HCT116 (cell line): ENCODE results near the gene CTRL. TPM values are rescaled to one million over a fixed set of nuclear protein-coding genes. Genes with fewer than 3 reads are reported as not detected.

Source experiments
- ATAC-seq: fragments of 200-7000 bp; cut with Tn5 transposase; 2 replicates; pipeline ENCODE4 v1.9.1; 2020; ENCODE audit warnings: mild to moderate bottlenecking, moderate library complexity
- BruUV-seq: library from RNA; stranded (reverse); fragments of 400-500 nt; replicated peaks from 2 replicates; lab custom pipeline; 2021; lab: Mats Ljungman, UMichigan
- CTCF ChIA-PET: fragments of 300-600 bp; sonication (Branson Sonifier 250); formaldehyde crosslinking; loops from one replicate; lab custom pipeline; 2021; ENCODE audit warnings: antibody characterized with exemption; lab: Charles Lee
- POLR2A ChIA-PET: fragments of 300-600, 350-600 bp; sonication (Branson Sonifier 250); formaldehyde crosslinking; loops from one replicate; lab custom pipeline; 2021; ENCODE audit warnings: antibody characterized with exemption; lab: Charles Lee
- RAD21 ChIA-PET, 2 experiments: fragments of 300-600 bp; sonication (Branson Sonifier 250); formaldehyde crosslinking; loops; one replicate each; lab custom pipeline; 2023; ENCODE audit warnings: low total read pairs in 2 of 2; ENCODE audit not compliant: uncharacterized antibody in 2 of 2, unreplicated experiment in 2 of 2, low non-redundant PET in 1 of 2; lab: Charles Lee
- DNase-seq: peaks from one replicate; pipeline ENCODE4 v3.0.0-alpha.2; 2010; ENCODE audit warnings: low read depth, low spot score
- H2AFZ ChIP-seq: fragments of 200-600 bp; shearing (Covaris generic), sonication (generic); 2 replicates; pipeline ENCODE4 v1.6.1; 2017; ENCODE audit warnings: low read depth, mixed run types, mixed read lengths, antibody characterized with exemption, low read length; ENCODE audit not compliant: poor library complexity, severe bottlenecking
- H3K27ac ChIP-seq: 2 replicates; pipeline ENCODE4 v1.5.1; 2012; ENCODE audit warnings: low read depth, low read length
- H3K27me3 ChIP-seq: fragments of 200-600 bp; sonication (generic); 2 replicates; pipeline ENCODE4 v1.6.1; 2016; ENCODE audit warnings: mixed run types, low read length, mixed read lengths; ENCODE audit not compliant: insufficient read depth
- H3K36me3 ChIP-seq, 2 experiments: fragments of 200-500 bp in 1 of 2; fragments of 200-600 bp in 1 of 2; sonication (Bioruptor generic) in 1 of 2; sonication (generic) in 1 of 2; 2 replicates each; pipeline versions ENCODE4 v1.5.1 to v1.6.1; 2014 to 2016; ENCODE audit warnings: low read length in 2 of 2, inconsistent platforms in 1 of 2, mixed read lengths in 1 of 2, mixed run types in 1 of 2; ENCODE audit not compliant: insufficient read depth in 2 of 2, control insufficient read depth in 1 of 2
- H3K4me1 ChIP-seq, 2 experiments: fragments of 200-600 bp in 1 of 2; sonication (generic) in 1 of 2; 2 replicates each; pipeline versions ENCODE4 v1.5.1 to v1.6.1; 2012 to 2017; ENCODE audit warnings: low read length in 2 of 2, inconsistent platforms in 1 of 2, mild to moderate bottlenecking in 1 of 2, mixed read lengths in 1 of 2, mixed run types in 1 of 2, moderate library complexity in 1 of 2; ENCODE audit not compliant: insufficient read depth in 2 of 2, control insufficient read depth in 1 of 2
- H3K4me2 ChIP-seq: fragments of 200-600 bp; sonication (generic); 2 replicates; pipeline ENCODE4 v1.6.1; 2017; ENCODE audit warnings: mixed run types, low read length, mixed read lengths
- H3K4me3 ChIP-seq, 2 experiments: fragments of 200-600 bp in 1 of 2; sonication (generic) in 1 of 2; replicated peaks in 1 of 2; 2 replicates each; pipeline ENCODE4 v1.5.1; 2011 to 2016; ENCODE audit warnings: low read length in 2 of 2, control low read depth in 1 of 2, low read depth in 1 of 2, mild to moderate bottlenecking in 1 of 2, mixed read lengths in 1 of 2, mixed run types in 1 of 2
- H3K79me2 ChIP-seq: fragments of 200-600 bp; sonication (generic); 2 replicates; pipeline ENCODE4 v1.6.1; 2017; ENCODE audit warnings: mild to moderate bottlenecking, mixed run types, low read length, moderate library complexity, mixed read lengths; ENCODE audit not compliant: insufficient read depth
- H3K9ac ChIP-seq: fragments of 200-600 bp; sonication (generic); 2 replicates; pipeline ENCODE4 v1.6.1; 2016; ENCODE audit warnings: low read length, mixed read lengths
- H3K9me2 ChIP-seq: fragments of 200-600 bp; sonication (generic), shearing (Covaris generic); 2 replicates; pipeline ENCODE4 v1.6.1; 2017; ENCODE audit warnings: mixed run types, mild to moderate bottlenecking, moderate library complexity; ENCODE audit not compliant: insufficient read depth
- H3K9me3 ChIP-seq, 2 experiments: fragments of 200-500 bp in 1 of 2; fragments of 200-600 bp in 1 of 2; sonication (Bioruptor generic) in 1 of 2; sonication (generic) in 1 of 2; 2 replicates each; pipeline ENCODE4 v1.6.1; 2014 to 2017; ENCODE audit warnings: low read length in 2 of 2, mixed read lengths in 2 of 2, inconsistent platforms in 1 of 2, low read depth in 1 of 2, mild to moderate bottlenecking in 1 of 2, mixed run types in 1 of 2, moderate library complexity in 1 of 2; ENCODE audit not compliant: control insufficient read depth in 1 of 2, insufficient read depth in 1 of 2
- H4K20me1 ChIP-seq: fragments of 200-600 bp; sonication (generic), shearing (Covaris generic); 2 replicates; pipeline ENCODE4 v1.6.1; 2017; ENCODE audit warnings: mixed run types, mild to moderate bottlenecking, moderate library complexity; ENCODE audit not compliant: insufficient read depth
- ATF3 ChIP-seq: IDR thresholded peaks from 2 replicates; pipeline ENCODE4 v1.6.1; 2012
- CBX3 ChIP-seq: IDR thresholded peaks from 2 replicates; pipeline ENCODE4 v1.6.1; 2012; ENCODE audit warnings: low read depth
- CTCF ChIP-seq, 3 experiments: fragments of 200-600 bp in 1 of 3; sonication (generic) in 1 of 3; IDR thresholded peaks in 2 of 3; conservative IDR thresholded peaks in 1 of 3; 2 replicates each; pipeline ENCODE4 v1.5.1; 2012 to 2017; ENCODE audit warnings: low read depth in 2 of 3, low read length in 2 of 3, antibody characterized with exemption in 1 of 3, borderline replicate concordance in 1 of 3, control low read depth in 1 of 3, mild to moderate bottlenecking in 1 of 3, mixed read lengths in 1 of 3, mixed run types in 1 of 3, moderate library complexity in 1 of 3; ENCODE audit not compliant: insufficient read depth in 1 of 3
- EGR1 ChIP-seq: IDR thresholded peaks from 2 replicates; pipeline ENCODE4 v1.6.1; 2012; ENCODE audit warnings: low read depth
- ELF1 ChIP-seq: IDR thresholded peaks from 2 replicates; pipeline ENCODE4 v1.6.1; 2012; ENCODE audit warnings: low read depth, borderline replicate concordance
- EZH2 ChIP-seq: fragments of 200-600 bp; sonication (generic); IDR thresholded peaks from 2 replicates; pipeline ENCODE4 v1.6.1; 2017; ENCODE audit warnings: antibody characterized with exemption, mixed run types
- EZH2phosphoT487 ChIP-seq: fragments of 200-600 bp; IDR thresholded peaks from 2 replicates; pipeline ENCODE4 v1.6.1; 2018; ENCODE audit warnings: antibody characterized with exemption, borderline replicate concordance
- FOSL1 ChIP-seq: IDR thresholded peaks from 2 replicates; pipeline ENCODE4 v1.6.1; 2012; ENCODE audit warnings: low read depth
- JUND ChIP-seq: IDR thresholded peaks from 2 replicates; pipeline ENCODE4 v1.6.1; 2012
- MAX ChIP-seq: IDR thresholded peaks from 2 replicates; pipeline ENCODE4 v1.6.1; 2012
- POLR2AphosphoS5 ChIP-seq: IDR thresholded peaks from 2 replicates; pipeline ENCODE4 v1.6.1; 2011; ENCODE audit warnings: mild to moderate bottlenecking, low read depth, low read length, moderate library complexity
- RAD21 ChIP-seq: IDR thresholded peaks from 2 replicates; pipeline ENCODE4 v1.6.1; 2012; ENCODE audit warnings: low read depth, mild to moderate bottlenecking
- REST ChIP-seq: IDR thresholded peaks from 2 replicates; pipeline ENCODE4 v1.6.1; 2012; ENCODE audit warnings: low read depth
- SIN3A ChIP-seq: IDR thresholded peaks from 2 replicates; pipeline ENCODE4 v1.6.1; 2012; ENCODE audit warnings: low read depth
- SP1 ChIP-seq: IDR thresholded peaks from 2 replicates; pipeline ENCODE4 v1.6.1; 2012; ENCODE audit warnings: low read depth
- TCF7L2 ChIP-seq: IDR thresholded peaks from 2 replicates; pipeline ENCODE4 v1.7.0; 2011; ENCODE audit warnings: borderline replicate concordance, inconsistent platforms; ENCODE audit not compliant: insufficient read depth, insufficient read length; ENCODE audit errors: extremely low read depth
- YY1 ChIP-seq: IDR thresholded peaks from 2 replicates; pipeline ENCODE4 v1.6.1; 2011; ENCODE audit warnings: low read length, low read depth, moderate library complexity, mild to moderate bottlenecking; ENCODE audit not compliant: insufficient replicate concordance; ENCODE audit errors: extremely low read depth
- ZNF274 ChIP-seq: fragments of 200-500 bp; sonication (Bioruptor generic); IDR thresholded peaks from 2 replicates; pipeline ENCODE4 v1.6.1; 2014; ENCODE audit warnings: mild to moderate bottlenecking, low read depth, low read length, inconsistent platforms
- intact Hi-C: fragments of 100-400 bp; cut with micrococcal nuclease; formaldehyde crosslinking; loops from 2 replicates; pipeline ENCODE4 v1.10.0; 2022
- total RNA-seq: library from RNA; stranded (reverse); gene quantifications from one replicate; pipeline ENCODE4 v1.2.1, GENCODE V29; 2021; ENCODE audit not compliant: unreplicated experiment

The CTRL gene
- total RNA-seq, 1 experiment from 2014 or later: 3.4 TPM

GRCh38 chr16:67883146-67883871, 48.4 kb downstream of the CTRL start:
- Histone ChIP-seq H3K9ac (no peak overlapping the region), H3K9me2 (no peaks in the 10 kb centered on the region), H3K79me2 (no peaks in the 10 kb centered on the region), H3K27me3 (no peaks in the 10 kb centered on the region), H3K4me2 (no peak overlapping the region), H3K4me1 (no peaks in the 10 kb centered on the region), H3K36me3 (peaks cover 29 to 50% of the 10 kb centered on the region in 2 experiments; a peak in 3 of 4 replicates), H3K4me3 (no peak overlapping the region), H3K9me3 (no peaks in the 10 kb centered on the region), H3K27ac (no peak overlapping the region), H2AFZ (no peak overlapping the region), H4K20me1 (peaks cover 3% of the 10 kb centered on the region; the same call in 1 of the 2 replicates)
- DNase-seq: no peak
- POLR2A ChIA-PET: no interaction called here
- CTCF ChIA-PET: interaction anchor here (0.7 to 2.9 kb wide), 14 partner anchors 9 to 427 kb away, joined by 3 to 13 read pairs (median 5); partner anchors contain the start of genes EDC4, PRMT7, PSKH1 and SLC7A6OS
- no TSS peak for BruUV-seq
- intact Hi-C loops: loop anchor here (1.0 to 10.0 kb wide), 3 partner anchors 45 to 341 kb away; no protein-coding TSS in a partner anchor
- RAD21 ChIA-PET: no interaction called here
- peak; percentile 6; the same call in 1 of the 2 replicates for ATAC-seq
- no peak for TF ChIP-seq CTCF (IDR thresholded peaks at IDR 0.05 in 2 of 3, conservative IDR thresholded peaks at IDR 0.05 in 1 of 3; ENCODE audit: borderline replicate concordance in 1 of 3, insufficient read depth in 1 of 3, low read depth in 2 of 3, low read length in 2 of 3)
- no peak for TF ChIP-seq RAD21
- no peak for TF ChIP-seq EZH2phosphoT487
- TF ChIP-seq ATF3: no peak
- no peak for TF ChIP-seq CBX3
- TF ChIP-seq MAX: no peak
- no peak for TF ChIP-seq ZNF274
- TF ChIP-seq JUND: no peak
- TF ChIP-seq FOSL1: no peak
- no peak for TF ChIP-seq ELF1
- TF ChIP-seq SP1: no peak
- TF ChIP-seq TCF7L2: no peak
- TF ChIP-seq REST: no peak
- no peak for TF ChIP-seq POLR2AphosphoS5
- TF ChIP-seq SIN3A: no peak
- no peak for TF ChIP-seq EGR1
- TF ChIP-seq YY1: no peak
- no peak for TF ChIP-seq EZH2
